CD4-positive, alpha-beta T cell treated with Interleukin-6 for 4 hours (primary cell): Measurements from ENCODE around the gene AEBP1.

Experiments used
- DNase-seq: peaks from one replicate; pipeline ENCODE4 v3.0.0-alpha.2; 2020; ENCODE audit warnings: mixed read lengths

AEBP1 gene

GRCh38 chr7:44103923-44104859 is at the start of gene AEBP1:
TSS of gene AEBP1 (plus strand) at chr7:44104345. CDS start at chr7:44104666, 321 bp downstream.
- DNase-seq, result peak; percentile 54

DNA sequence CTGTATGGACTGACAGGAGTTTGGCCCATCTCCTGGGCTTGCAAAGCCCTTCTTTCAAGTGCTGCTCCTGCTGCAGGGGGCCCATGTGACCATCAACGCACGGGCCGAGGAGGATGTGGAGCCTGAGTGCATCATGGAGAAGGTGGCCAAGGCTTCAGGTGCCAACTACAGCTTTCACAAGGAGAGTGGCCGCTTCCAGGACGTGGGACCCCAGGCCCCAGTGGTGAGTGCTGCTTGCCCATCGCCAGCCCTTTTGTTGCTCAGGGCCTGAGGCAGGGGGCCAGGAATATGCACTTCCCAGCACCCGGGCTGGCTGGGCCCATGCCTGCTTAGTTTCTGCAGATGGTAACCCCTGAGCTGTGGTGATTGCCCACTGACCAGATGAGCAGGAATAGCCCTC is 47.5 kb upstream of the AEBP1 start:
- DNase-seq, result no peak

DNA sequence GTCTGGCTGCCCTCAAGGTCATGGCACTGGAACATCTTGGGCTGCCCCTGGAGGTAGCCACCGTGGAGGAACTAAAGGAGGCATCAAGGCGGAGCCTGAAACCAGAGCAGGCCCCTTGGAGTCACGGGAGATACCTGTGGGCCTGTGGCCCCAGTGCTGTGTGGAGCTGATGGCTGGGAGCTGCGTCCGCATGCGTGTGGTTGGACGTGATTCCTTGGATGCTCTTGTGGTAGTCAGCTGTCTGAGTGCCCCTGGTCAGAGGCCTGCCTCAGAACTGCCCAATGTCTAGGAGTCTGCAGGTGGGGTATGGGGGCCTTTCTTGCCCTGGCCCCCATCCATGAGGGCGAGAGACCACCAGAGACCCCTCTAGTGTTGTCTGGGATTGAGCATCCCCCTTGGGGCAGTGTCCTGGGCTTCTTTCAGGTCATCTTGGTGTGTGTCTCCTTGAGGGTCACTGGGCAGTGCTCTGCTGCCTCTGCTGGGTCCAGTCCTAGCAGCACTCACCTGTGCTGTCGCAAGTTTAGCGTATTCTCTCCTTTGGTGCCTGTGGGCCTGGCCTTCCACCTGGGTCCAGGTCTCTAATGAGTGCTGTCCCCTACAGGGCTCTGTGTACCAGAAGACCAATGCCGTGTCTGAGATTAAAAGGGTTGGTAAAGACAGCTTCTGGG is 46.8 kb upstream of the AEBP1 start:
- no peak for DNase-seq

- DNase-seq, result no peak
Measured at GRCh38 chr7:44057849-44058758, 46.0 kb upstream of the AEBP1 start.

GRCh38 chr7:44058759-44059218 is 45.4 kb upstream of the AEBP1 start:
- DNase-seq, result no peak

DNA sequence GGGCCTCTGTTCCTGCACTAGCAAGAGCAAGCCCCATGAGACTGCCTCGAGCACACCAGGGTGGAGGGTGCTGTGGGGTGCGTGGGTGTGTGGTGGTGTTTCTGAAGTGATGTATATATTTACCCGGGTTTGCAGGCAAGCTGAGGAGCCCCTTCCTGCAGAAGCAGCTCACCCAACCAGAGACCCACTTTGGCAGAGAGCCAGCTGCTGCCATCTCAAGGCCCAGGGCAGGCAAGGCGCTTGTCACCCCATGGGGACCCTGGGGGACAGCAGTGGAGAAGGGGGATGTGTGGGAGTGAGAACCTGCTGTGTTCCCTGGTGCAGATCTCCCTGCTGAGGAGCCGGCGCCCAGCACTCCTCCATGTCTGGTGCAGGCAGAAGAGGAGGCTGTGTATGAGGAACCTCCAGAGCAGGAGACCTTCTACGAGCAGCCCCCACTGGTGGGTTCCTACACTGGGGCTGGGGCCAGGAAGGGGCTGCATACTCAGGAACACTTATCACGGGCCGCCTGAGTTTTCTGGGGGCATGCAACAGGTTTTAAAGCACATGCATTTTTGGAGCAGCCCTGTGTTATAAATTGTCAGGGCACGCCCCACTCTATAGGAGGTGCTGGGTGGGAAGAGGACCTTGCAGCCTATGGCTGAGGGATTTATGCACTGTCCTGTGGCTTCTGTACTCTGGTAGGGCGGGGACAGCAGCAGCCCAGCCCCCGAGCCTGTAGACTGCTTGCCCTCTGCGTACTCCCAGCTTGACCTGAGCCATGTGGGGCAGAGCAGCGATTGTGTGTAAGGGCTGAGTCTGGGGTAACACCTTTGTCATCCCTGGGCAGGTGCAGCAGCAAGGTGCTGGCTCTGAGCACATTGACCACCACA is 44.7 kb upstream of the AEBP1 start:
- DNase-seq, result no peak

DNA sequence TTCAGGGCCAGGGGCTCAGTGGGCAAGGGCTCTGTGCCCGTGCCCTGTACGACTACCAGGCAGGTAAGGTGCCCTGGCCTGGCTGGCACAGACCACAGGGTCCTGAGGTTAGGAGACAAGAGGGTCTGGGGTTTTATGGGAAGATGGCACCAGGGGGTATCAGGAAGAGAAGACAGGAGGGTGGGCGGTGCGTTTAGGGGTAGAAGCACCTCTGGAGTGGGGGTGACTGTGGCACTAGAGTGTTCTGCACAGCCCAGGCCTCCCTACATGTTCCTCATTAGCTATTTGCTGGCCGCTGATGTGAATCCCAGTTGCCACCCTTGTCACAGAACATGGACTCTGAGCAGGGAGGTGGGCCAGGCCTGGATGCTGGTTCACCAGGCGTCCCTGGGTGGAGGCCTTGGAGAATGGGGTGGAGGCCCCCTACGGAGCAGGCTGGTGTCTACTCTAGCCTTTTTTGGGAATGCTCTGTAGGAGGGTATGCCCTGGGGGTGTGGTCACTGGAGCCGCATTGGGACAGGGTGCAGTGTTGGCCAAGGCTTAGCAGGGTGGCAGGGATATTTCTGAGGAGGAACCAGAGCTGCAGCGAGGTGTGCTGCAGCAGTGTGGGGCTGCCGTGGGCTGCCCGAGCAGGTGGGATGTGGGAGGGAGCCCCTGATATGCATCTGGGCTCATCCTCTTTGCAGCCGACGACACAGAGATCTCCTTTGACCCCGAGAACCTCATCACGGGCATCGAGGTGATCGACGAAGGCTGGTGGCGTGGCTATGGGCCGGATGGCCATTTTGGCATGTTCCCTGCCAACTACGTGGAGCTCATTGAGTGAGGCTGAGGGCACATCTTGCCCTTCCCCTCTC is 43.8 kb upstream of the AEBP1 start:
- DNase-seq, result no peak

GRCh38 chr7:44060948-44061644 is 43.0 kb upstream of the AEBP1 start:
- DNase-seq, result no peak

DNA sequence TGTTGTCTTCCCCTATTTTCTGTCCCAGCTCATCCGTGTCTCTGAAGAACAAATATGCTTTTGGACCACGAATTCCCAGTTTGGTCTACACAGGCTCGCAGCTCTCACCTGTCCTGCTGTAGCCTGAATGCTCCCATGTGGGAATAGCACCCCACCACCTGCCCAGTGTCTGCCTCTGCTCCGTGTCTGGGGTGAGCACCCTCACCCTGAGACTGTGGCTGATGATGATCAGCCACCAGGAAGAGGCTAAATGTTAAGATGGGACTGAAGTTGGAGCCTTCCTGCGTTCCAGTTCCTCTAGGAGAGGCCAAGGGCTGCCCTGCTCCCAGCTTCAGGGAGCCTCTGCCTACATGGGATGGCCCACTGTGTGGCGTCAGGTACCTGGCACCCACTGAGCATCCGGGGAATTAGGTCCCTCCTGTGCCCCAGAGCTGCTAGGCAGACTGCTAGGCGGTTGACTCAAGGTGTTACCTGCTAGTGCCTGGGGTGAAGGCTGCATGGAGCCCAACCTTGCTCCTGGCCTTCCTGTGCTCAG is 42.4 kb upstream of the AEBP1 start:
- no peak for DNase-seq

DNA sequence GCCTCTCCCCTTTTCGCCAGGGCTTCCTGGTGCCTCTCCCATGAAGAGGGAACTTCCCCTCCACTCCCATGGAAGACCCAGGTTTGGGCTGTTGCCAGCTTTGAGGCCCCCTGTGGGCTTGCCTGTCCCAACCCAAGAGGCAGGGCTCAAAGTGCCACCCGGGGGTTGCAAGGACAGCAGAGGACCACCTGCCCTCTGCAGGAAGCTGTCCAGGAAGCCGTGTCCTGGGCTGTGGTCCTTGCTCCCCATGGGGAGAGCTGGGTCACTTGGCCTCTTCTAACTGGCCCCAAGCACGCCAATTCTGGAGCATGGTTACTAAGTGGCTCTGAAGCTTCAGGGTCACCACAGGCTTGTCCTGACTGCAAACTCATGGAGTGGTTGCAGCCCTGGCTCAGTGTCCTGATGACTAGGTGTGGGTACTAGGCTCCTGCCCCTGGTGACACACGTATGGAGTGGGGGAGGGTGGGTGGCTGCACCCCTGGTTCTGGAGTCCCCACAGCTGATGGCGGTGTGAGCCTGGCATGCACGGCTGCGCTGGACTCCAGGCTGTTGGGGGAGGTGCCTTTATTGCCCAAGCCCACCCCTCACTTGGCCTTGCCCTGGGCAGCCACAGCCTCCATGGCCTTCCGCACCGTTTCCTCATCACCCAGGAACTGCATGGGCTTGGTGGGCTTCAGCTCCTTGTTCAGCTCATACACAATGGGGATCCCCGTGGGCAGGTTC is 41.8 kb upstream of the AEBP1 start:
- no peak for DNase-seq

GRCh38 chr7:44062903-44063295 is 41.2 kb upstream of the AEBP1 start:
- DNase-seq, result no peak

DNA sequence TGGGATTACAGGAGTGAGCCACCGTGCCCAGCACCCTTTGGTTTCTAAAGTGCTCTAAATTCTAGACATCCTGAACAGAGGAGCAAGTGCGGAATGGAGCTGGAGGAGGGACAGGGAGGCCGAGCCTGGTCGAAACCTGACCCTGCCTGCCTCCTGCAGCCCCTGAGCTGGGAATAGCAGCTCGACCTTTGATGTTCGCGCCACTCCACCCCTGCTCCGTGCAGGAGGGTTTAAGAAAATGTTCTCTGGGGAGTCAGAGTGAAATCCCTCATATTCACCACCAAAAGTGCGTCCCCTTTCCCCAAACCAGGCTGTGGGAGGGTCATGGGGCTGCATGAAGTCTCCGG is 40.6 kb upstream of the AEBP1 start:
- no peak for DNase-seq

GRCh38 chr7:44063894-44064651 is 40.1 kb upstream of the AEBP1 start:
- DNase-seq, result no peak

GRCh38 chr7:44064791-44065430 is 39.2 kb upstream of the AEBP1 start:
- peak; percentile 30 for DNase-seq

GRCh38 chr7:44065431-44066110 is 38.6 kb upstream of the AEBP1 start, which contains the start of gene PGAM2:
TSS of gene PGAM2 (minus strand) at chr7:44065567. CDS start at chr7:44065529, 38 bp downstream.
- DNase-seq, result peak; percentile 26

DNA sequence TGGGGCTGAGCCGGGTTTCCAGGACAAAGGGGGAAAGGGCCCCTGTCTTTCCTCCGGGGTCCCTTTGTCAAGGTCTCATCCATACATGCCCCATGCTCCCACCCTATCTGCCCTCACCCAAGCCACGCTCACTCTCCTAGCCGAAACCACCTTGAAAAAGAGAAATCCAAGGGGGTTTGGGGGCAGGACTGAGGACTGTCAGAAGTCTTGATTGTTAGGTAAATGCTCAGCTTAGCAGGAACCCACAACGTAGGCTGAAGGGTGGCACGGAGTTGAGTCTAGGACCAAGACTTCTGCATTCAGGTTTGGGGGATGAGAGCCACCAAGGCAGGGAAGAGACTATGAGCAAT is 38.1 kb upstream of the AEBP1 start:
- DNase-seq, result no peak

DNA sequence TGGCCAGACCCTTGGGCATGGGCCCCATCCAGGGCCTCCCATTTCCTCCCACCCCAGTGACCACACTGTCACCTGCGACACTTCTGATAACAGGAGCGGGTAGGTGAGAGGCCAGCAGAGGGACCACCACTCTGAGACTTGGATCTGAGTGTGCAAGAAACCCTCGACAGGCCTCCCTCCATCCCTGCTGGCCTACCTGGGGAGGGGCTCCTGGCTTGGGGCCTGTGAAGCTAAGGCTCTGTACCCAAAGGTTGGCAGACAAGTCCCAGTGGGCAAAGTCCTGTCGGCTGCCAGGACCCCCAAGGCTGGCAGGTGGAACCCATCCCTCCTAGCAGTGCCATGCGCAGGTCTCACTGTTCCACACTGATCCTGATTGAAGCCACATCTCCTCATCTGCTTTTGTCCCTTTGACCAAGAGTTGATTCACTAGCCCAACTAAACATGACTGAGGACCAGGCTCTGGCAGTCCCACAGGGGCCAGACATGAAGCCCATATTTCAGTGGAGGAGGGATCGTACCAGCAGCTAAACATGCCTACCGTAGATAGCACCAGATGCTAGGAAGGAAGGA is 37.6 kb upstream of the AEBP1 start:
- DNase-seq, result no peak
